Erythroblast (primary cell): ENCODE data around the gene INTS13.

ENCODE experiments used
- GATA1 ChIP-seq: IDR thresholded peaks from 2 replicates; pipeline ENCODE4 v1.6.1; 2011; ENCODE audit warnings: low read depth, mild to moderate bottlenecking, control low read depth, low read length, moderate library complexity
- POLR2A ChIP-seq: IDR thresholded peaks from 2 replicates; pipeline ENCODE4 v1.6.1; 2011; ENCODE audit warnings: mild to moderate bottlenecking, low read length

GRCh38 chr12:26928661-26929060 is 9.1 kb downstream of the INTS13 start:
- no peak for TF ChIP-seq POLR2A
- TF ChIP-seq GATA1 = no peak
